Measurements from ENCODE around the gene SUV39H2. TPM values are rescaled to one million over a fixed set of nuclear protein-coding genes. Genes with fewer than 3 reads are reported as not detected.
"Not testable (repeated sequence)": the region's sequence is repeated elsewhere in the genome, so short reads cannot be mapped to it uniquely, and the experiment has no call there.

Gene SUV39H2
- total RNA-seq, 4 donors from 2014 or later, result 2.3 to 11.2 (median 5.9) TPM

GRCh38 chr10:14860791-14861190 lies 17.9 kb upstream of the SUV39H2 start:
- Histone ChIP-seq H3K36me3 (peaks cover 29% of the 10 kb centered on the region), H3K4me1 (no peaks in the 10 kb centered on the region), H3K4me3 (no peak overlapping the region), H3K9me3 (no peaks in the 10 kb centered on the region), H3K27ac (no peak overlapping the region), H3K27me3 (no peaks in the 10 kb centered on the region)
- WGBS, result 74% methylated on average over 1 of the region's 1 CpG
- no peak for TF ChIP-seq POLR2A (IDR thresholded peaks at IDR 0.05)
- TF ChIP-seq CTCF (IDR thresholded peaks at IDR 0.05), result no peak
- DNase-seq (ENCODE audit: low spot score in 2 of 2), result no peak

GRCh38 chr10:14864466-14864865 lies 14.2 kb upstream of the SUV39H2 start:
- not testable (repeated sequence) for DNase-seq (ENCODE audit: low spot score in 2 of 2); H3K27ac ChIP-seq; H3K4me3 ChIP-seq; H3K4me1 ChIP-seq; H3K9me3 ChIP-seq; H3K27me3 ChIP-seq
- H3K36me3 ChIP-seq, result peaks cover 29% of the 10 kb centered on the region
- WGBS, result 99% methylated on average over 6 of the region's 6 CpGs

GRCh38 chr10:14864871-14865270 lies 13.8 kb upstream of the SUV39H2 start:
- H3K4me1 ChIP-seq; H3K9me3 ChIP-seq; DNase-seq (ENCODE audit: low spot score in 2 of 2); H3K27me3 ChIP-seq; H3K4me3 ChIP-seq; H3K27ac ChIP-seq: not testable (repeated sequence)
- 95% methylated on average over 3 of the region's 3 CpGs for WGBS
- H3K36me3 ChIP-seq, result peaks cover 33% of the 10 kb centered on the region

GRCh38 chr10:14873090-14873760 lies 5.4 kb upstream of the SUV39H2 start:
- Histone ChIP-seq H3K27ac (no peak overlapping the region), H3K27me3 (no peaks in the 10 kb centered on the region), H3K36me3 (peaks cover 16% of the 10 kb centered on the region), H3K9me3 (no peaks in the 10 kb centered on the region), H3K4me3 (no peak overlapping the region), H3K4me1 (peaks cover 19% of the 10 kb centered on the region)
- DNase-seq (ENCODE audit: low spot score in 2 of 2), result no peak
- TF ChIP-seq EP300 (IDR thresholded peaks at IDR 0.05), result no peak
- no peak for TF ChIP-seq CTCF (IDR thresholded peaks at IDR 0.05)
- no peak for TF ChIP-seq POLR2AphosphoS5 (IDR thresholded peaks at IDR 0.05)
- TF ChIP-seq POLR2A (IDR thresholded peaks at IDR 0.05), result no peak
- WGBS, result 72% methylated on average over 2 of the region's 2 CpGs

GRCh38 chr10:14875941-14876340 lies 2.7 kb upstream of the SUV39H2 start:
- H3K4me3 ChIP-seq, result no peak overlapping the region
- H3K36me3 ChIP-seq, result no peaks in the 10 kb centered on the region
- DNase-seq (ENCODE audit: low spot score in 2 of 2), result no peak
- H3K27ac ChIP-seq, result no peak overlapping the region
- 92% methylated on average over 12 of the region's 12 CpGs for WGBS
- no peak for TF ChIP-seq CTCF (IDR thresholded peaks at IDR 0.05)
- TF ChIP-seq EP300 (IDR thresholded peaks at IDR 0.05), result no peak
- no peak for TF ChIP-seq POLR2AphosphoS5 (IDR thresholded peaks at IDR 0.05)
- TF ChIP-seq POLR2A (IDR thresholded peaks at IDR 0.05), result no peak
- H3K4me1 ChIP-seq, result peaks cover 32% of the 10 kb centered on the region
- H3K27me3 ChIP-seq, result no peaks in the 10 kb centered on the region
- H3K9me3 ChIP-seq, result no peaks in the 10 kb centered on the region

- H3K9me3 ChIP-seq, result no peaks in the 10 kb centered on the region
- no peaks in the 10 kb centered on the region for H3K36me3 ChIP-seq
- H3K27ac ChIP-seq, result no peak overlapping the region
- no peak for TF ChIP-seq CTCF (IDR thresholded peaks at IDR 0.05)
- TF ChIP-seq POLR2AphosphoS5 (IDR thresholded peaks at IDR 0.05), result no peak
- peaks cover 32% of the 10 kb centered on the region for H3K4me1 ChIP-seq
- 88% methylated on average over 9 of the region's 9 CpGs for whole genome bisulfite sequencing
- no peak for DNase-seq (ENCODE audit: low spot score in 2 of 2)
- H3K27me3 ChIP-seq, result no peaks in the 10 kb centered on the region
- H3K4me3 ChIP-seq, result no peak overlapping the region
These were observed 1.9 kb upstream of the SUV39H2 start for GRCh38 chr10:14876764-14877163.

Data from suprapubic skin (tissue), 4 donors.